Duodenal mucosa (tissue), 2 donors: ENCODE data around the gene PMPCA.

Source experiments
- H3K27ac ChIP-seq: one replicate; pipeline ENCODE4 v1.7.0; 2013; ENCODE audit warnings: low read depth, low read length
- H3K27me3 ChIP-seq, 2 donors: one replicate each; pipeline ENCODE4 v1.7.0; 2013; ENCODE audit warnings: low read length in 2 of 2, control low read depth in 1 of 2; ENCODE audit not compliant: insufficient read depth in 2 of 2, control insufficient read depth in 1 of 2
- H3K36me3 ChIP-seq, 2 donors: one replicate each; pipeline ENCODE4 v1.7.0; 2013; ENCODE audit warnings: low read length in 2 of 2, control low read depth in 1 of 2; ENCODE audit not compliant: insufficient read depth in 2 of 2, control insufficient read depth in 1 of 2
- H3K4me1 ChIP-seq, 2 donors: one replicate each; pipeline ENCODE4 v1.7.0; 2013; ENCODE audit warnings: low read length in 2 of 2, control low read depth in 1 of 2; ENCODE audit not compliant: insufficient read depth in 2 of 2, control insufficient read depth in 1 of 2
- H3K4me3 ChIP-seq, 2 donors: one replicate each; pipeline ENCODE4 v1.7.0; 2013; ENCODE audit warnings: low read length in 2 of 2, low read depth in 1 of 2
- H3K9ac ChIP-seq, 2 donors: one replicate each; pipeline ENCODE4 v1.7.0; 2013; ENCODE audit warnings: low read length in 2 of 2, low read depth in 1 of 2
- H3K9me3 ChIP-seq, 2 donors: one replicate each; pipeline ENCODE4 v1.7.0; 2013; ENCODE audit warnings: low read length in 2 of 2, control low read depth in 1 of 2; ENCODE audit not compliant: control insufficient read depth in 1 of 2

Gene PMPCA

GRCh38 chr9:136441191-136441680, 30.8 kb downstream of the PMPCA start:
- no peaks in the 10 kb centered on the region for H3K27me3 ChIP-seq
- H3K9me3 ChIP-seq = no peaks in the 10 kb centered on the region
- H3K4me3 ChIP-seq = no peak overlapping the region
- H3K4me1 ChIP-seq = peaks cover 23 to 25% of the 10 kb centered on the region in 2 donors
- no peak overlapping the region for H3K9ac ChIP-seq
- H3K27ac ChIP-seq = no peak overlapping the region
- H3K36me3 ChIP-seq = peaks cover 24 to 55% of the 10 kb centered on the region in 2 donors

GRCh38 chr9:136441681-136442245, 31.3 kb downstream of the PMPCA start:
- no peak overlapping the region for H3K27ac ChIP-seq
- no peaks in the 10 kb centered on the region for H3K27me3 ChIP-seq
- H3K4me1 ChIP-seq = peaks cover 23 to 24% of the 10 kb centered on the region in 2 donors
- H3K36me3 ChIP-seq = peaks cover 27 to 59% of the 10 kb centered on the region in 2 donors
- H3K4me3 ChIP-seq = no peak overlapping the region
- no peaks in the 10 kb centered on the region for H3K9me3 ChIP-seq
- H3K9ac ChIP-seq = no peak overlapping the region

- Histone ChIP-seq H3K4me3 (no peak overlapping the region), H3K27ac (no peak overlapping the region), H3K36me3 (peaks cover 32 to 64% of the 10 kb centered on the region in 2 donors), H3K9ac (no peak overlapping the region), H3K9me3 (no peaks in the 10 kb centered on the region), H3K4me1 (peaks cover 19 to 20% of the 10 kb centered on the region in 2 donors), H3K27me3 (no peaks in the 10 kb centered on the region)
Observed at GRCh38 chr9:136442265-136442664, 31.8 kb downstream of the PMPCA start.

- Histone ChIP-seq H3K27me3 (no peaks in the 10 kb centered on the region), H3K9ac (no peak overlapping the region), H3K36me3 (peaks cover 38 to 72% of the 10 kb centered on the region in 2 donors), H3K4me3 (no peak overlapping the region), H3K9me3 (no peaks in the 10 kb centered on the region), H3K27ac (no peak overlapping the region), H3K4me1 (peaks cover 11 to 12% of the 10 kb centered on the region in 2 donors)
Observed at GRCh38 chr9:136443087-136443486, 32.6 kb downstream of the PMPCA start.

GRCh38 chr9:136443687-136444086, 33.2 kb downstream of the PMPCA start:
- Histone ChIP-seq H3K27ac (no peak overlapping the region), H3K4me3 (no peak overlapping the region), H3K9me3 (no peaks in the 10 kb centered on the region), H3K27me3 (no peaks in the 10 kb centered on the region), H3K9ac (no peak overlapping the region), H3K4me1 (peaks cover 5 to 6% of the 10 kb centered on the region in 2 donors), H3K36me3 (peaks cover 40 to 78% of the 10 kb centered on the region in 2 donors)

- Histone ChIP-seq H3K36me3 (peaks cover 44 to 82% of the 10 kb centered on the region in 2 donors), H3K27ac (no peak overlapping the region), H3K4me3 (no peak overlapping the region), H3K27me3 (no peaks in the 10 kb centered on the region), H3K4me1 (peaks cover 4 to 5% of the 10 kb centered on the region in 2 donors), H3K9me3 (no peaks in the 10 kb centered on the region), H3K9ac (no peak overlapping the region)
Observed at GRCh38 chr9:136444102-136444501, 33.6 kb downstream of the PMPCA start.

- Histone ChIP-seq H3K4me1 (no peaks in the 10 kb centered on the region), H3K4me3 (no peak overlapping the region), H3K27me3 (no peaks in the 10 kb centered on the region), H3K9ac (no peak overlapping the region), H3K36me3 (peaks cover 48 to 94% of the 10 kb centered on the region in 2 donors), H3K27ac (no peak overlapping the region), H3K9me3 (no peaks in the 10 kb centered on the region)
Observed at GRCh38 chr9:136445799-136446198, 35.3 kb downstream of the PMPCA start.

- no peaks in the 10 kb centered on the region for H3K27me3 ChIP-seq
- H3K9ac ChIP-seq = no peak overlapping the region
- peaks cover 39 to 93% of the 10 kb centered on the region in 2 donors for H3K36me3 ChIP-seq
Observed at GRCh38 chr9:136447173-136447778, 36.8 kb downstream of the PMPCA start.

GRCh38 chr9:136448655-136449054, 38.2 kb downstream of the PMPCA start:
- Histone ChIP-seq H3K36me3 (peaks cover 42 to 87% of the 10 kb centered on the region in 2 donors), H3K9ac (no peak overlapping the region), H3K4me1 (no peaks in the 10 kb centered on the region)

More at GRCh38 chr9:136447173-136447778, 36.8 kb downstream of the PMPCA start:
- no peak overlapping the region for H3K27ac ChIP-seq
- no peaks in the 10 kb centered on the region for H3K4me1 ChIP-seq
- no peak overlapping the region for H3K4me3 ChIP-seq
- H3K9me3 ChIP-seq = no peaks in the 10 kb centered on the region

GRCh38 chr9:136451221-136451877, 40.9 kb downstream of the PMPCA start:
- Histone ChIP-seq H3K4me3 (no peak overlapping the region), H3K9me3 (no peaks in the 10 kb centered on the region), H3K27ac (no peak overlapping the region), H3K27me3 (no peaks in the 10 kb centered on the region), H3K36me3 (peaks cover 59 to 89% of the 10 kb centered on the region in 2 donors), H3K4me1 (no peaks in the 10 kb centered on the region), H3K9ac (no peak overlapping the region)

More at GRCh38 chr9:136448655-136449054, 38.2 kb downstream of the PMPCA start:
- Histone ChIP-seq H3K4me3 (no peak overlapping the region), H3K27ac (no peak overlapping the region), H3K27me3 (no peaks in the 10 kb centered on the region), H3K9me3 (no peaks in the 10 kb centered on the region)
